Omental fat pad (tissue), 4 donors: ENCODE measurements around the gene METTL25B. TPM values are rescaled to one million over a fixed set of nuclear protein-coding genes. Genes with fewer than 3 reads are reported as not detected.

ENCODE experiments used
- ATAC-seq: fragments of 150-250 bp; one replicate; pipeline ENCODE4 v1.9.1; 2016; ENCODE audit warnings: mild to moderate bottlenecking, moderate library complexity; ENCODE audit not compliant: low FRiP score
- DNase-seq: peaks from one replicate; pipeline ENCODE4 v3.0.0-alpha.2; 2019; ENCODE audit warnings: low spot score
- CTCF ChIP-seq, 3 donors: fragments of 450-650 bp; IDR thresholded peaks; one replicate each; pipeline ENCODE4 v1.5.1; 2016 to 2017; ENCODE audit warnings: antibody characterized with exemption in 3 of 3, mild to moderate bottlenecking in 3 of 3, moderate library complexity in 2 of 3
- total RNA-seq, 4 donors: library from RNA; depleted of rRNA; stranded (reverse); fragments of >200 nt; gene quantifications; one replicate each; pipeline ENCODE4 v1.1.0, GENCODE V29; 2016

The METTL25B gene
- total RNA-seq, 4 donors from 2014 or later = 12.1 to 25.4 (median 18.8) TPM

DNA sequence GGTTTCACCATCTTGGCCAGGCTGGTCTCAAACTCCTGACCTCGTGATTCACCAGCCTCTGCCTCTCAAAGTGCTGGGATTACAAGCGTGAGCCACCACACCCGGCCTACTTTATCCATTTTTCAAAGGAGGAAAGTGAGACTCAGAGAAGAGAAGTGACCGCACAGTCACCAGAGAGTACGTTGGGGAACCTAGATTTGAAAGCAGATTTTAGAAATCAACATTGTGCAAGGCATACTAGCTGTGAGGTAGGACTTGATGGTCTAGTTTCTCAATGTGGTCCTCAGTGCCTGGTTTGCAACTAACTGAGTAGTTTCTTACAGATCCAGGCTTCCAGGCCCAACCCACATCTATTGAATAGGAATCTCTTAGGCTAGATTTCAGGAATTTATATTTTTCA, 37.4 kb downstream of the METTL25B start:
- ATAC-seq = no peak
- no peak for TF ChIP-seq CTCF (IDR thresholded peaks at IDR 0.05)
- no peak for DNase-seq

GRCh38 chr1:156766298-156767100, 38.2 kb downstream of the METTL25B start:
- no peak for DNase-seq
- peak; percentile 28 for ATAC-seq
- no peak for TF ChIP-seq CTCF (IDR thresholded peaks at IDR 0.05)

GRCh38 chr1:156767101-156767878, 39.0 kb downstream of the METTL25B start, which contains the start of gene PRCC:
Gene PRCC (plus strand): TSS chr1:156767535. CDS start chr1:156767772, 237 bp downstream.
- ATAC-seq = peak; percentile 98
- DNase-seq = peak; percentile 85
- TF ChIP-seq CTCF (IDR thresholded peaks at IDR 0.05) = no peak

DNA sequence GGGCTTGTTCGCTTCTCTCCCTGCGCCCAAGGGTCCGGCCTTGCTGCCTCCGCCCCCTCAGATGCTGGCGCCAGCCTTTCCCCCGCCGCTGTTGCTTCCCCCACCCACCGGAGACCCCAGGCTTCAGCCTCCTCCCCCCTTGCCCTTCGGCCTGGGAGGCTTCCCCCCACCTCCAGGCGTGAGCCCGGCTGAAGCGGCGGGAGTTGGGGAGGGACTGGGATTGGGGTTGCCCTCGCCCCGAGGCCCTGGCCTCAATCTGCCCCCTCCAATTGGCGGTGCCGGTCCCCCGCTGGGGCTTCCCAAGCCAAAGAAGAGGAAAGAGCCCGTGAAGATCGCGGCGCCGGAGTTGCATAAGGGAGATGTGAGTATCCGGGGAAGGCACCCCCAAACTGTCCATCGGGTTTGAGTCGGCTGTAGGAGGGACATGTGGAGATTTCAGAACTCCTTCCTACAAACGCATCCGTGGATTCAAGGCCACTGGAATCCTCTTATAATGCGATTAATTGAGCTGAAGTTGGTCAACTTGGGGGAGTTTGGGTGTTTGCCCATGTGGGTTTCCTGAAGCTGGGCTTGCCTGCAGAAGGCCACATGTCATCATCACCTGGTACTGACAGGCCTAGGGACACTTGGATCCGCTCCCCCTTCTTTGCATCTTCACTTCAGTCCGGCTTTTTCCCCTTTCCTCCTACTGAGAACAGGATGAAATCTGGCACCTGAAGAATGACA, 39.8 kb downstream of the METTL25B start:
- DNase-seq (no peak), ATAC-seq (peak; percentile 1)
- TF ChIP-seq CTCF (IDR thresholded peaks at IDR 0.05) = no peak

- no peak for TF ChIP-seq CTCF (IDR thresholded peaks at IDR 0.05)
- no peak for ATAC-seq
- no peak for DNase-seq
Observed at GRCh38 chr1:156768610-156769295, 40.5 kb downstream of the METTL25B start.

GRCh38 chr1:156772222-156772621, 44.0 kb downstream of the METTL25B start:
- DNase-seq (no peak), ATAC-seq (no peak)
- TF ChIP-seq CTCF (IDR thresholded peaks at IDR 0.05) = no peak
